NCI-H748 (cell line): Measurements from ENCODE around the gene ICOSLG.
"Not testable (repeated sequence)": the region's sequence is repeated elsewhere in the genome, so short reads cannot be mapped to it uniquely, and the experiment has no call there.

Source experiments
- DNase-seq: peaks from one replicate; lab custom pipeline; 2025; ENCODE audit not compliant: unreplicated experiment; lab: John Stamatoyannopoulos, UW

Gene ICOSLG

DNA sequence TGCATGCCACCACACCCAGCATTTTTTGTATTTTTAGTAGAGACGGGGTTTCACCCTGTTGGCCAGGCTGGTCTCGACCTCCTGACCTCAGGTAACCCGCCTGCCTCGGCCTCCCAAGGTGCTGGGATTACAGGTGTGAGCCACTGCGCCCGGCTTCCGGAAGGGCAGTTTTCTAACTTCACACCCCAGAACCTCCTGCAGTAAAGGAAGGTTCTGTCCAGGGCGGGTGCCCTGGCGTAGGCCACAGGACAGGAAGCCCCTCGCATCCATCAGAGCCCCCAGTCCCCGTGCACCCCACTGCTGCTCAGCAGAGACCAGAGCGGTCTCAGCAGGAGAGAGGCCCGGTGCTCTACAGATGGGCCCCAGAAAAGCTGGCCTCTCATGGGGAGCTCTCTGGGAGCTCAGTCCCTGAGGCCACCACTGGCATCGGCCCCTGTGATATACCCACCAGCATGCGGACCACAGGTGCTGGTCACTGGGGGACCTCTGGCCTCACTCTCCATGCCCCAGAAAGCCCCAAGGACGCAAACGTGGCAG lies 25.1 kb upstream of the ICOSLG start:
- DNase-seq, result no peak

GRCh38 chr21:44263768-44264167 lies 23.0 kb upstream of the ICOSLG start:
- DNase-seq, result no peak

GRCh38 chr21:44263221-44263760 lies 22.5 kb upstream of the ICOSLG start:
- no peak for DNase-seq

DNA sequence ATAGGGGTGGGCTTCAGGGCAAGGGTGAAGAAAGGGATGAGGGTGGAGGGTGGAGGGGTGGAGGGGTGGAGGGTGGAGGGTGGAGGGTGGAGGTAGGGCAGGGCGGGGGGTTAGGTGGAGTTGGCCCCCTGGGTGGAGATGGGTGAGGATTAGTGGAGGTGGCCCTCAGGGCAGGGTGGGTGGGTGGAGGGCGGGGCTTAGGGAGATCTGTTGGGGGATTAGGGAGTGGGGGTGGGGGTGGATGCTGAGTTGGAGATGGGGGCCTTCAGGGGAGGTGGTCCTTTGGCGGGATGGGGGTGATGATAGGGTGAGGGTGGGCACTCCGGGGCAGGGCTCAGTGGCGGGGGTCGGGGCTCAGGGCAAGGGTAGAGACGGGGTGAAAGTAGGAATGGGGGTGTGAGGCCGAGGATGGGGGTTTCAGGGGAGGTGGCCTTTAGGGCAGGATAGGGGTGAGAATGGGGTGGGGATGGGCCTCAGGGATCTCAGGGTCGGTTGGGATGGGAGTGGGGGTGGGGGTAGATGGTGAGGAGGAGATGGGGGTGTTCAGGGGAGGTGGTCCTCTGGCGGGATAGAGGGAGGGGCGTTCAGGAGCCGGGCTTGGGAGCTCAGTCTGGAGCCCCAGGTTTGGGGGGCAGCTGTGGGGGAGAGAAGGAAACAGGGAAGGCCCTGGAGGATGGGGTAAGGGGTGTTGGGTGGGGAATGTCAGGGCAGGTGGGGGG lies 21.8 kb upstream of the ICOSLG start:
- no peak for DNase-seq

GRCh38 chr21:44261675-44262295 lies 21.0 kb upstream of the ICOSLG start, which contains the start of gene DNMT3L:
DNMT3L (minus strand) TSS chr21:44261897; CDS start chr21:44261259, 638 bp downstream.
- no peak for DNase-seq

- no peak for DNase-seq
These were observed 20.3 kb upstream of the ICOSLG start for GRCh38 chr21:44260791-44261631.

DNA sequence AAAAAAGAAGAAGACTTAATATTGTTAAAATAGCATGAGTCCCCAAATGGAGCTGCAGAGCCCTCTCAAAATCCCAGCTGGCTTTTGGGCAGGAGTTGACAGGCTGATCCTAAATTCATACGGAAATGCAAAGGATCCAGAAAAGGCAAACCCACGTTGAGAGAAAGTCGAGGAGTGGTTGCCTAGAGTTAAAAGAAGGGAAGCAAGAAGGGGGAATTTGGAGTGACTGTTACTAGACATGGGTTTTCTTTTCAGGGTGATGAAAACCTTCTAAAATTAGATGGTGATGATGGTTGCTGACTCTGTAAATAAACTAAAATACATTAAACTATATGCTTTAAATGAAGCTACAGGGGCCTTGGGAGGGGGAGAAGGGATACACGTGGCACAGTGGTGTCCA lies 19.3 kb upstream of the ICOSLG start:
- DNase-seq, result no peak

- DNase-seq, result no peak
These were observed 18.5 kb upstream of the ICOSLG start for GRCh38 chr21:44259082-44259705.

DNA sequence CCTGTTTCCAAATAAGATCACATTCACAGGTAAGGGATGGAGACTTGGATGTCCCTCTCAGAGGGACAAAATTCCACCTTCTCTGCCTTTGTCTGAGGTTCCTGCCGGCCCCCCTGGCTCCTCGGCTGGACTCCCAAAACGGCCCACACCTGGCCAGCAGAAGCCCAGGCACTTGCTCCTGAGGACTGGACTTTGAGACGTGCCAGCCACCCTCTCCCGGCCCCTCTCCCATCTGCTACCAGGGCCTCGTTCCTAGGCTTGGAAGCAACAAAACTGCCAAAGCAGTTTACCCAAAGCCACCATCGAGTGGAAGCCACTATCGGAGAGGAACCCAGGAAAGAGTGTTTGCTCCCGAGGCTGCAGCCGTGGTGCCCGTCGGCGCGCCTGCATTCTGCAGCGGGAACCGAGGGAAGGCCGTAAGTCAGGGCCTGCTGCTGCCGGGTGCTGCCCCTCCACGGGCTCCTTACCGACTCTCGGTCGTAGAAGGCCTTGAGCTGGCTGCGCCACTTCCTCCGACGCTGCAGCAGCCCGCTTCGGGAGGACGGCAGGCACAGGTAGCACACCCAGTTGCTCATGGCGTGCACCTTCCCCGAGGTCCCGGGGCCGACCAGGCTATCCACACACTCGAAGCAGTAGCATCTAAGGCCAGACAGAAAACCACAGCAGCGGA lies 17.4 kb upstream of the ICOSLG start:
- DNase-seq, result no peak

DNA sequence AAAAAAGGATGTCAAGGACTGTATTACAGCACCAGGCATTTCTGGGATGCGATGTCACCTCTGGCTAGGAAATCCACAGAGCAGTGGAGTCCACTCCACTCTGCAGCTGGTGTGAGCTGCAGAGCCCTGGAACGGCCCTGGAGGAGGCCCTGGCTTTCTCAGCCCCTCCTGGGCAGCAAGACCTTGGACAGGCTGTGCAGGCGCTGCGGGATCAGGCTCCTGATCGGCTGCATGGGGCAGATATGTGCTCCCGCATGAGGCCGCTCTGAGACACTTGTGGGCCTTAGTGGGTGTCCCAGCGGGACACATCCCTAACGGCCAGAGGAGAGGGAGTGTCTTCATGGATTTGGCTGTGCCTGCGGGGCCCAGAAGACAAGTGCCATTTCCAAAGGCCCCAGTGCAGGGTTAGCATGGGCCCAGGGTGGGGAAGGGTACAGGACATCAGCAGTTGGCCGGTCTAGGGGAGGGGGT lies 14.8 kb upstream of the ICOSLG start:
- DNase-seq, result no peak

- DNase-seq, result peak; percentile 9
These were observed 13.3 kb upstream of the ICOSLG start for GRCh38 chr21:44253832-44254710.

- not testable (repeated sequence) for DNase-seq
These were observed 8.7 kb upstream of the ICOSLG start for GRCh38 chr21:44249204-44250037.

DNA sequence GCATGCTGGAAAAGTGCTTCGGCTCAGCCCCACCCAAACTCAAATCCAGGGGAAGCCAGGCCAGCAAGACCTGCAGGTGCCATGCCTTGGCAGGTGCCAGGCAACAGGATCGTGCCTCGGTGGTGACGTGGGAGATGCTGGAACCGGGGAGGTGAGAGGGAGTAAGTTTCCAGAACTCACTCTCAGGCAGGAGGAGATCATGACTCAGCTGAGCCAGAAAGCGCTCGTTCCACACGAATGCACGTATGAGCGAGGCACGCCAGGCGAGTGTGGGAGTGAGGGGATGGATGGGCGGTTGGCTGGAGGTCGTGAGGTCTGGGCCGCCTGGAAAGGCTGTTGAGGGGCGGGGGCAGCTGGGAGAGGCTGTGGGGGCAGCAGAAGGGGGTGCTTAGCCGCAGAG lies 7.2 kb upstream of the ICOSLG start:
- not testable (repeated sequence) for DNase-seq

DNA sequence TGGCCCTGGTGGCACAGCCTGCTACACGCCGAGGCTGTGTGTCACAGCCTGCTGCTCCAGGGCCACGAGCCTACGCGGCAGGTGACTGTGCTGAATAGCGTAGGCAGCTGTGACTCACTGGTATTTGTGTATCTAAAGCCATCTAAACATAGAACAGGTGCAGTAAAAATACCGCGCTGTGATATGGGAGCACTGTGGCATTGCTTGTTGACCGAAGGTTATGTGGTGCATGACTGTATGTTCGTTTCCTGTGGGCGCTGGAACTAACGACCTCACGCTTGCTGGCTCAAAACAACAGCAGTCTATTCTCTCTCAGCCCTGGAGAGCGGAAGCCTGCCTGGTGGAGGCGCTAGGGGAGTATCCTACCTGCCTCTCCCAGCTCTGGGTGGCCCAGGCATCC lies 3.2 kb upstream of the ICOSLG start:
- not testable (repeated sequence) for DNase-seq

- DNase-seq, result not testable (repeated sequence)
These were observed 538 bp upstream of the ICOSLG start for GRCh38 chr21:44241281-44241680.

GRCh38 chr21:44240353-44240752 lies 390 bp downstream of the ICOSLG start:
- DNase-seq, result not testable (repeated sequence)

DNA sequence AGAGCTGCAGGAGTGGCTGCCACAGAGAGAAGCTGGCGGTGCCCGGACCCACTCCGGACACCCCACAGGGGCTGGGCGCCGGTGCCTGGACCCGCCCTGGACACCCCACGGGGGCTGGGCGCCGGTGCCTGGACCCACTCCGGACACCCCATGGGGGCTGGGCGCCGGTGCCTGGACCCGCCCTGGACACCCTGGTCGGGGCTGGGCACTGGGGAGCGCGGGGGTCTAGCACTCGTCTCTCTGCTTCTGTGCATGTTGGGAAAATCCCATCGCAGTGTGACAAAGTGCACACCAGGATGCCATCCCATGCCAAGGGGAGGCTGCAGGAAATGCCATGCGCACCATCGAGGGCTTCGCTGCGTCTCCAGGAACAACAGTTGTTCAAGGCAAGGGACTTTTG lies 11.2 kb downstream of the ICOSLG start:
- not testable (repeated sequence) for DNase-seq

DNA sequence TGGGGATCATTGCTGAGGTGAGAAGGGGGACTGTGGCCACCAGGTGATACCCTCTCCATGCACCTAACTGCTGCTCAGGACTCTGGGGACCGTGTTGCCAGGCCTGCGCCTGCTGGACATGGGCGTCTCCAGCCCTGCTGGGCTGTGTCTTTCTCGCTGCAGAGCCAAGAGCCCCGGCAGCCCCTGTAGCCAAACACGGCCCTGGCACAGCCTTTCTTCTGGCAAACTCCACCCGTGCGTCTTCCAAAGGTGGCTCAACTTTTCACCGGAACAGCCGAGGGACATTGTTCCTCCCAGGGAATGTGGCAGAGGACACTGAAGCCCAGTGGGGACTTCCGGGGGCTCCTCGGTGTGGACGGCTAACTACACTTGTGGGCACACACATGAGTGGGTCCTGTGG lies 12.6 kb downstream of the ICOSLG start:
- DNase-seq, result not testable (repeated sequence)
